LHCN-M2 (cell line): ENCODE measurements around the gene UGT1A4. TPM values are rescaled to one million over a fixed set of nuclear protein-coding genes. Genes with fewer than 3 reads are reported as not detected.
"Not testable (repeated sequence)": the region's sequence is repeated elsewhere in the genome, so short reads cannot be mapped to it uniquely, and the experiment has no call there.

ENCODE experiments used
- DNase-seq: peaks from one replicate; pipeline ENCODE4 v3.0.0-alpha.2; 2012; ENCODE audit warnings: low read depth
- total RNA-seq: library from RNA; depleted of rRNA; stranded (reverse); fragments of >200 nt; gene quantifications from 2 replicates; pipeline ENCODE4 v1.2.3, GENCODE V29; 2014

The UGT1A4 gene
- total RNA-seq, 1 experiment from 2014 or later: not detected

DNA sequence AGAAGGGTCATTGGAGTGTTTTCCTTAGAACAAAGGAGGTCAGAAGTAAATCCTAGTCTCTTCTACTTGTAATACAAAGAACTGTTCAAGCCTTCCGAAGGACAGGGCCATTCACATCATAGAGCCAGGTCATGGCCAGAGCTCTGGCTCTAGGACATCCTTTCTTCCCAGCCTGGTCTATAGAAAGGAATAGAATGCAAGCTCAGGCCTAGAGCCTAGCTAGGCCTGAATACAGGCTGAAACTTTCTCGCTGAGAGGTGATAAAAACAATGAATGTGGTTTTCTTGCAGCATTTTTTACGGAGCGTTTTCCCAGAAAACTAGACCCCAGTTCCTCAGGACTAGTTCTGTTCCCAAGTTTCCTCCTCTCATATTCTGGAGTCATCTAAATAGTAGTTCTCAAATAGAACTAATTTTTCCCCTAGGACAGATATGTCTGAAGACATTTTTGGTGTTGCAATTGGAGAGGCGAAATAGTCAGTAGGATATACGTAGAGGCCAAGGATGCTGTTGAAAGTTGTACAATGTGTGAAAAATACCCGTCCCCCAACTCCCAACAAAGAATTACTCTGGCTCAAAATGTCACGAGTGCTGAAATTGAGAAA lies 19.0 kb upstream of the UGT1A4 start:
- DNase-seq: no peak

DNA sequence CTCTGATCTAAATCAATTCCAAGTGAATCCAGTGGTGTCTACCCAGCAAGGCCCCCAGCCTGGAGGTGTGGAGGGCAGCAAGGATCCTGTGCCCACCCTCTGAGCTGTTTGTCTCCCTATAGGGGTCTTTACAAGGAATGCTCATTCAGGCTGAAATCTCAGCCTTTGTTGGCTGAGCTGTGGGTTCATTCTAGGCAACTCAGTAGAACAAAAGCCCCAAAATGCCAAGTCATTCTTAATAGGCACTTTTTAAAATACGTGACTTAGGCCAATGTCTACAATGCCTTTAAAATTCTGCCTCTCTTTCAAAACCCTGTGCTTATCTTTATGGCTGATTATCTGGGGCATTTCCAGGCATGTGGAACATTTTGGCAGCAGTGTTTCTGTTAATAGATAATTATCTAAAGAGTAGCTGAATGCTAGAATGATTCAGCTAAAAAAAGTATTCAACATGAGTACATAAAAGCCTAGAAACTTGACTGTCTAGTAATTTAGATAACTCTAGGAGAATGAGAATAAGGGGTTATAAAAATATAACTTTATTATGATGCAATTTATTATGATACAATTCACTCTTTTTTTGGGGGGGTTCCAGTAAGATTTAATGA lies 18.4 kb upstream of the UGT1A4 start:
- DNase-seq: no peak

DNA sequence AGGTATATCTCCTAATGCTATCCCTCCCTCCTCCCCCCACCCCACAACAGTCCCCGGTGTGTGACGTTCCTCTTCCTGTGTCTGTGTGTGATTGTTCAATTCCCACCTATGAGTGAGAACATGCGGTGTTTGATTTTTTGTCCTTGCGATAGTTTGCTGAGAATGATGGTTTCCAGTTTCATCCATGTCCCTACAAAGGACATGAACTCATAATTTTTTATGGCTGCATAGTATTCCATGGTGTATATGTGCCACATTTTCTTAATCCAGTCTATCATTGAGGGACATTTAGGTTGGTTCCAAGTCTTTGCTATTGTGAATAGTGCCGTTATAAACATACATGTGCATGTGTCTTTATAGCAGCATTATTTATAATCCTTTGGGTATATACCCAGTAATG lies 17.7 kb upstream of the UGT1A4 start:
- not testable (repeated sequence) for DNase-seq

DNA sequence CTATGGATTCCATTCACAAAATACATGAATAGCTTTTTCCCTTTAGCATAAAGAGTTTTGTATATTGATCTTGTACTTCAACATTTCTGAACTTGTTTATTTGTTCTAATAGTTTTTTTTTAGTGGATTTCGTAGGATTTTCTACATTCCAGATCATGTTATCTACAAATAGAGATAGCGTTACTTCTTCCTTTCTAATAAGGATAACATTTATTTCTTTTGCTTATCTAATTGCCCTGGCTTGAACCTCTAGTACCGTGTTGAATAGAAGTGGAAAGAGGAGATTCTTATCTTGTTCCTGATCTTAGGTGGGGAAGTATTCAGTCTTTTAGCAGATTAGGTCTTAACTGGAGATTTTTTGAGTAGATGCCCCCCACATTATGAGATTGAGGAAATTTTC lies 16.3 kb upstream of the UGT1A4 start:
- DNase-seq: no peak

DNA sequence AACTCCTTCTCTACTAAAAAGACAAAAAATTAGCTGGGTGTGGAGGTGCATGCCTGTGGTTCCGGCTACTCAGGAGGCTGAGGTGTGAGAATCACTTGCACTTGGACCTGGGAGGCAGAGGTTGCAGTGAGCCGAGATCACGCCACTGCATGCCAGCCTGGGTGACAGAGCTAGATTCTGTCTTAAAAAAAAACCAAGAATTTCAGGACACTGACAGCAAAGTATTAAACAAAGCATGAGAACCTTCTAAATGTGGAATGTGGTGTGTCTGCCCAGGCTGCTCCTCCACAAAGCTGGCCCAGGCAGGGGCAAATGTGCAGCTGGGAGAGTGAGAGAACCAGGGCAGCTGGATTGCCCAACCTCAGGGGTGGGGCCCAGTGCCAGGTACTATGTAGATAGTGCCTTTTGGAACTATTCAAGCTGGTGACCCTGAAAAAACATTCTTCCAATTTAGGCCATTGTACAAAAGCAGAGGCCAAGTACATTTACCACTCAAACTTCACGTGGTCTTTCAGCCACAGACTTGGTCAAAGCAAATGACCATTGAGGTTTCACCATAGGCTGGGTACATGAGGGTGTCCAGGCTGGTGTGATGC lies 12.5 kb upstream of the UGT1A4 start:
- DNase-seq: no peak

DNA sequence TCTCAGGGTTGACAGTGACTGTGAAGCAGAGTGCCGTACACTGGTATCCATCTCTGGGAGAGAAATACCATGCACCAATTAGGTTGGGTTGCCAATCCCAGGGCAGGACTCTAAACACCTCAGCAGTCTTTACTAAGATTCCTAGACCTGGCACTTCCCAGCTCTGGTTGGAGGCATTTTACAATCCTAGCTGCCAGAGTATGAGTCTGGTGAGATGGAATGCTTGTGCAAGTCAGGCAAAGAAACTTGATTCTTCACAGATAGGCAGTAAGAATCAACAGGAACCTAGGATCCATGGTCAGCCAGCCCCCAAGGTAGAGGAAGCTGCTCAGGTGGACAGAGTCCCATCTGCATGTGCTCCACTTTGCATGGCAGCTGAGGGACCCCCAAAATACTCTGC lies 11.8 kb upstream of the UGT1A4 start:
- DNase-seq: no peak

DNA sequence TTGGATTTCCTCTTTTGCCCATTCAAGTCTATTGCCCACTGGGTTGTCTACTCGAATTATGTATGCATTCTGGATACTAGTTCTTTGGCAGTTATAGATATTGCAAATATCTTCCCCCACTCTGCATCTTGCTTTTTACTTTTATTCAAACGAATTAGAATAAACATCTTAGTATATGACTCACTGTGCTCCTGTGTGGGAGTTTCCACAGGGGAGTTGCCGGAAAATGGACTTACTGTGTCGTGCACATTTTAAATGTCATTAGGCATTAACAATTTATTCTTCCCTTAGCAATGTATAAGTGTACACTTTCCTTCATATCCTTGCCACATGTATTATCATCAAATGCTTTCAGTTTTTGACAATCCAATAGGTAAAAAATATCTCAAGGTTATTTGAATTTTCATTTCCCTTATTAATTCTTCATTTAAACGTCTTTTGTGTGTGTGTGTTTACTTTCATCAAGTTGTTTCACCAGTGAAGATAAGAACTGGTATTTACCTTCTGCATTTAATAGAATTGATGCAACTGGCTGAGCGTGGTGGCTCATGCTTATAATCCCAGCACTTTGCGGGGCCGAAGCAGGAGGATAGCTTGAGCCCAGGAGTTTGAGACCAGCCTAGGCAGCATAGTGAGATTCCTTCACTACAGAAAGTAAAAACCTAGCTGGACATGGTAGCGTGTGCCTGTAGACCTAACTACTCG lies 10.4 kb upstream of the UGT1A4 start:
- DNase-seq: no peak

DNA sequence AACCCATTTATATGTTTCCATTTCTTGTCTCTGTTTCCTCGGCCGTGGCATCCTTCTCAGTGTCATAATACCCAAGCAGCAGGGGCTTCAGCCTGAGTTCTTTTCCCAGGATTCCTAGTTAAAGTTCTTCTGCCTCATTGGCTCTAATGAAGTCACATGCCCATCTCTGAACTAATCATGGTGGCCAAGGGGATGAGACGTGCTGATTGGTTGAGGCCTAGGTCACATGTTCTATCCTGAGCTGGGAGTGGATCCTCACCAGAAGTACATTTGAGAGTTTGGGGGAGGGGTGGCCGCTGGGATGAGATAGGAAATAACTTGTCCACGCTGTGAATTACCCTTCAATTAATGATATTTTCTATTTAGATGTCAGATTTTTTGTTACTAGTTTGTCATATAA lies 9.6 kb upstream of the UGT1A4 start:
- DNase-seq: peak; percentile 8

DNA sequence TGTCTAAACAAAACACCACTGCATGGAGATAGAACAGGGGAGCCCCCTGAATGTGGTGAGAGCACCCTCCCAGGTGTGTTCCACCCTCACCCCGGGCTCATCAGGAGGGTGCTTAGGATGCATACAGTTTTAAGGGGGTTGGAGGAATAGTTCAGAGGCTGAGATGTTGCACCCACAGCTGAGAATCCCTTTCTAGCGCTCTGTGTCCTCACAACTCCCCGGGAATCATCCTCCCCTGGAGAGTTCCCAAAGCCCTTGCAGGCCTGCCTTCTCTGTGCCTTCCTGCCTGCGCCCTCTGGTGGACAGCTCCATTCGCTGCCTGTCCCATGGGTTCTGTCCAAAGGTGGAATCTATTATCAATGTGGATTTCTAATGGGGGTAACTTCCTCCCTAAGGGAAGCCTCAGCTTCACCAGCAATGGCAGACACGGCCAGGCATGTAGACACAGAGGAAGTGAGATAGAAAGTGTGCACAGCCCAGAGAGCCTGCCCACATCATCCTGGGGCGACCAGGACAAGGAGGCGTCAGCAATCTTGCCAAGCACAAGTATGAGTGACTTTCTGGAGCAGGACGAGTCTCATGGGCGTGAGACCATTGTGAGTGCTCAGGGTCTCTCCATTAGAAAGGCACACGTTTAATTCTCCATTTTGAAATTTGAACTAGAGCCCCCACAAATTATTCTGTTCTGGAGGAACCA lies 7.1 kb upstream of the UGT1A4 start:
- DNase-seq: peak; percentile 63

DNA sequence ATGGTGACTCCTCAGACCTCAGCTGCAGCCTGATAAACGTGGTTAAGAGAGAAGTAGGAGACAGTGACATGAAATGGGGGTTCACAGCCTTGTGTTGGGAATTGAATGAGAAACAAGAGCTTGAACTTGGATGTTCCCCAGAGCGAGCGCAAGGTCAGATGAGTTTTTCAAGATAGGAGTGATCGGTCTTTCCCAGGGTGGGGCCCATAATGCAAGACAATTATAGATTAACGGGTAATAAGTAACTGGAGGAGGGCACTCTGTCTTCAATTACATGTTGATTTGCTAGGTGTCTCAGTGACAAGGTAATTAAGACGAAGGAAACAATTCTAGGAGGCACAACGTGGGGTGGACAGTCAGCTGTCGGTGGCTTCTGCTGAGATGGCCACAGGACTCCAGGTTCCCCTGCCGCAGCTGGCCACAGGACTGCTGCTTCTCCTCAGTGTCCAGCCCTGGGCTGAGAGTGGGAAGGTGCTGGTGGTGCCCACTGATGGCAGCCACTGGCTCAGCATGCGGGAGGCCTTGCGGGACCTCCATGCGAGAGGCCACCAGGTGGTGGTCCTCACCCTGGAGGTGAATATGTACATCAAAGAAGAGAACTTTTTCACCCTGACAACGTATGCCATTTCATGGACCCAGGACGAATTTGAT lies 5.8 kb upstream of the UGT1A4 start, which contains the start of gene UGT1A5:
TSS of gene UGT1A5 (plus strand) at position 297 of the 651 bp plus-strand sequence. CDS start at position 382, 85 bp downstream.
- DNase-seq: no peak

DNA sequence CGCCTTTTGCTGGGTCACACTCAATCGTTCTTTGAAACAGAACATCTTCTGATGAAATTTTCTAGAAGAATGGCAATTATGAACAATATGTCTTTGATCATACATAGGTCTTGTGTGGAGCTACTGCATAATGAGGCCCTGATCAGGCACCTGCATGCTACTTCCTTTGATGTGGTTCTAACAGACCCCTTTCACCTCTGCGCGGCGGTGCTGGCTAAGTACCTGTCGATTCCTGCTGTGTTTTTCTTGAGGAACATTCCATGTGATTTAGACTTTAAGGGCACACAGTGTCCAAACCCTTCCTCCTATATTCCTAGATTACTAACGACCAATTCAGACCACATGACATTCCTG lies 5.3 kb upstream of the UGT1A4 start:
- no peak for DNase-seq

DNA sequence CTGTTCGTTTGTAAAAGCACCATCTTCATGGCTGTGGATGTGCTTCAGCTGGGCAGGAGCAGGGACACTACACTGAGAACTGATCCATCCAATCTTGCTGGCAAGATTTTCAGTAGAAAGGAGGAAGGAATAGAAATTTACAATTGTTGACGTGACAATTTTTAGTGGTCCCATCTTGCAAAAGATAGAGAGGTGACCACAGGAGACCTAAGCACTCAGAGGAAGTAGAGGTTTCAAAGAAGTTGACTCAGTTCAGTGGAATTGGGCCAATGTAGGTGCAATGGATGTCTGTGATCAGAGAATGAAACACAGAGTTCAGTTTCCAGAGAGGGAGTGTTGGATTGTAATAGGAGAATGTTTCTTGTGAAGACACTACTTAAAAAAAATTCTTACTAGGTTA lies 4.4 kb upstream of the UGT1A4 start:
- DNase-seq: no peak

DNA sequence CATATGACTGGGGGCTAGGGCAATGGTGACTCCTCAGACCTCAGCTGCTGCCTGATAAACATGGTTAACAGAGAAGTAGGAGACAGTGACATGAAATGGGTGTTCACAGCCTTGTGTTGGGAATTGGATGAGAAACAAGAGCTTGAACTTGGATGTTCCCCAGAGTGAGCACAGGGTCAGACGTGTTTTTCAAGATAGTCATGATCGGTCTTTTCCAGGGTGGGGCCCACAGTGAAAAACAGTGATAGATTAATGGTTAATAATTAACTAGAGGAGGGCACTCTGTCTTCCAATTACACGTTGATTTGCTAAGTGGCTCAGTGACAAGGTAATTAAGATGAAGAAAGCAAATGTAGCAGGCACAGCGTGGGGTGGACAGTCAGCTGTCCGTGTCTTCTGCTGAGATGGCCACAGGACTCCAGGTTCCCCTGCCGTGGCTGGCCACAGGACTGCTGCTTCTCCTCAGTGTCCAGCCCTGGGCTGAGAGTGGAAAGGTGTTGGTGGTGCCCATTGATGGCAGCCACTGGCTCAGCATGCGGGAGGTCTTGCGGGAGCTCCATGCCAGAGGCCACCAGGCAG lies 10.3 kb downstream of the UGT1A4 start, which contains the start of gene UGT1A3:
TSS of gene UGT1A3 (plus strand) at position 320 of the 579 bp plus-strand sequence. CDS start at position 405, 85 bp downstream.
- no peak for DNase-seq

DNA sequence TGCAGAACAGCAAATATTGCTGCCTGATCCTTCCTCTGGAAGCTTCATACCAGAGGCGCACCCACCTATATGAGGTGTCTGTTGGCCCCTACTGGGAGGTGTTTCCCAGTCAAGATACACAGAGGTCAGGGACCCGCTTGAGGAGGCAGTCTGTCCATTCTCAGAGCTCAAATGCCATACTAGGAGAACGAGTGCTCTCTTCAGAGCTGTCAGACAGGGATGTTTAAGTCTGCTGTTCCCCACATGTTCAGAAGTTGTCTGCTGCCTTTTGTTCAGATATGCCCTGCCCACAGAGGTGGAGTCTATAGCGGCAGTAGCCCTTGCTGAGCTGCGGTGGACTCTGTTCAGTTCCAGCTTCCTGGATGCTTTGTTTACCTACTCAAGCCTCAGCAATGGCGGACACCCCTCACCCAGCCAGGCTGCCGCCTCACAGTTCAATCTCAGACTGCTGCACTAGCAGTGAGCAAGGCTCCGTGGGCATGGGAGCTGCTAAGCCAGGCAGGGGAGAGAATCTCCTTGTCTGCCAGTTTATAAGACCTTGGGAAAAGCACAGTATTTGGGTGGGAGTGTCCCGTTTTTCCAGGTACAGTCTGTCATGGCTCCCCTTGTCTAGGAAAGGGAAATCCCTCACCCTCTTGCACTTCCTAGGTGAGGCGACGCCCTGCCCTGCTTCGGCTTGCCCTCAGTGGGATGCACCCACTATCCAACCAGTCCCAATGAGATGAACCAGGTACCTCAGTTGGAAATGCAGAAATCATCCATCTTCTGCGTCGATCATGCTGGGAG lies 18.5 kb downstream of the UGT1A4 start:
- not testable (repeated sequence) for DNase-seq

DNA sequence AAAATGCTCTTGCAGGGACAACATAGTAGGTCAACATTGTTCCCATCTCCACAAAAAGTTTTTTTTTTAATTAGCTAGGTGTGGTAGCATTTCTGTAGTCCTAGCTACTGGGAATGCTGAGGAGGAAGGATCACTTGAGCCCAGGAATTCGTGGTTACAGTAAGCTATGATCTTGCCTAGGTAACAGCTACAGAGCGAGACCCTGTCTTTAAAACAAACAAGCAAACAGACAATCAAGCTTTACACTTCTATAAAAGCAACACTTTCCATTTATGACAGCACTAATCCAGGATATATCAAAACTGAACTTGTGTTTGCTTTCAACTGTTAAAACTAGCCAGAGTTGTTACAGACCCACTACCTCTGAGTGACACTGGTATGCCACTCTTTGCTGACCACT lies 22.3 kb downstream of the UGT1A4 start:
- no peak for DNase-seq

DNA sequence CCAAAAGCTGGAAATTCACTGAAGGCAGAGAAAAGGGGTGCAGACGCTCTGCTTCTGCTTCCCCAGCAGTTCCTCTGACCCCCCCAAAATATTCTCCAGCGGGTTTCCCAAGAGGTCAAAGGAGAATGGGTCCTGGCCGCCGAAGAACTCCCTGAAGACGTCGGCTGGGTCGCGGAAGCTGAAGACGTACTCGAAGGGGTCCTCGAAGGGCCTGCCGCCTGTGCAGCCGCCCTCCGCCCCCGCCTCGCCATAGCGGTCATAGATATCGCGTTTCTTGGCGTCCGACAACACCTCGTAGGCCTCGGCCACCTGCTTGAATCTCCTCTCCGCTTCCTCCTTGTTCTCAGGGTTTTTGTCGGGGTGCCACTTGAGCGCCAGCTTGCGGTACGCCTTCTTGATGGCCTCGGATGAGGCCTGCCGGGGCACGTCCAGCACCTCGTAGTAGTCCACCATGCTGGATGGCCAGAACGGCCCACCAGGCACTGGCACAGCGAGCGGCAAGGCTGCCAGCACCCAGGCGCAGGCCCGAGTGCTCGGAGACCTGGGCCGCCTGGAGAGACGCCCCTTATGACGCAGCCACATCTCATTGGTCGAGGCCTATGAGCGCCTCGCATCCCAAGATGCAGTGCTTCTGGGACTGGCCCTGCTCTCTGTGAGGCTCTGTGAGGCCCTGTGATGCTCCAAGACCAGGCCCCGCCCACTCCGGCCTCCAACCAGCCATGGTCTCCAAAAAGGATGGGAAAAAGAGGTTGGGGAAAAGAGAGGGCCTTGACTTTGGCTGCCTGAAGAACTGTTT lies 25.1 kb downstream of the UGT1A4 start:
- DNase-seq: no peak

DNA sequence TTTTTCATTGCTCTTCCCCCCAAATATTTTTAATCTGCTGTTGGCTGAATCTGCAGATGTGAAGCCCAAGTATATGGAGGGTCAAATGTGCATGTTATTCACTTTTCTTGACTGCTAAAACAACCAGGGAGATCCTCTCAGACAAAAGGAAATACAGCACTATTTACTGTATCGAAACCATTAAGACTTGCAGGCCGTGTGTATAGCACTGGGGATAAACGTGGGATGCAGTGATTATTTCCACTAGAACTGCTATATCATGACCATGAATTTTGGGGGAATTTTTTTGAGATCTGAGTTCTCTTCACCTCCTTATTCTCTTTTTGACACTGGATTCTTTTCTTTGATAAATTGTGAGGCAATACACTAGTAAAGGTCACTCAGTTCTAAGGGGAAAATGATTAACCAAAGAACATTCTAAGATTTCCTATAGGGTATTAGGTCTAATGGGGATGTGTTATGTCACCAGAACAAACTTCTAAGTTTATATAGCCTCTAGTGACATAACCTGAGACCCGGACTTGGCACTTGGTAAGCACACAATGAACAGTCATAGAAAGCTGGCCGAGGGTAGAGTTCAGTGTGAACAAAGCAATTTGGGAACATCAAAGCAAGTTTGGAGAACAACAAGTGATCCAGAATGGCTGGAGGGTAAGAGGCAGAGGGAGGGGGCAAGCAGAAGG lies 26.7 kb downstream of the UGT1A4 start:
- no peak for DNase-seq

DNA sequence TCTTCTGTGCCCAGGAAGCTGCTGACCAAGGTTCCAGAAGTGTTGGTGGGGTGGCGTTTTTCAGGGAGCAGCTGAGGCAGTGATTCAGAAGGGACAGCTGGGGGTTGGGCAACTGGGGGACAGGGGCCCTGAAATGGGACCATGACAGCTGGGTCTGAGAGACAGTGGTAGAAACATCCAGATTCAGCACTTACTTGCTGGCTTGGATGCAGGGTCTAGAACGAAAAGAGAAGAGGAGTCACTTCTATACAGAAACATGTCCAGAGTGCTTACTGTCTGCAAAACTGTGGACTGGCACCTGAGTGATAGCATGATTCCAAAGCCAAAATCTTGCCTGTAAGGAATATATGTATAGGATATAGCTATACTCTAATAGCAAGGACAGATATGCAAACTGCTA lies 27.3 kb downstream of the UGT1A4 start:
- DNase-seq: not testable (repeated sequence)
